Activated CD8-positive, alpha-beta T cell treated with anti-CD3 and anti-CD28 coated beads, Interleukin-2, amount 10 ng/mL, durations not matched to agents 7 days and 5 days (primary cell): ENCODE measurements around the gene DCLK3. TPM values are rescaled to one million over a fixed set of nuclear protein-coding genes. Genes with fewer than 3 reads are reported as not detected.

Source experiments
- ATAC-seq: fragments of 150-1000 bp; cut with Tn5 transposase; one replicate; pipeline ENCODE4 v1.10.0; 2021; ENCODE audit warnings: moderate library complexity
- CTCF ChIA-PET: fragments of 350-600 bp; sonication (Branson Sonifier 250); formaldehyde crosslinking; loops from one replicate; lab custom pipeline; 2021; ENCODE audit warnings: antibody characterized with exemption; lab: Charles Lee
- POLR2A ChIA-PET: fragments of 350-600 bp; sonication (Branson Sonifier 250); formaldehyde crosslinking; loops from one replicate; lab custom pipeline; 2021; ENCODE audit warnings: antibody characterized with exemption; lab: Charles Lee
- DNase-seq: peaks from one replicate; pipeline ENCODE4 v3.0.0-alpha.2; 2020
- H3K27ac Mint-ChIP-seq: one replicate; pipeline ENCODE4 v1.8.0; 2021; ENCODE audit warnings: mild to moderate bottlenecking, mixed read lengths
- H3K27me3 Mint-ChIP-seq: one replicate; pipeline ENCODE4 v1.8.0; 2021; ENCODE audit warnings: low read depth, mixed read lengths
- H3K36me3 Mint-ChIP-seq: one replicate; pipeline ENCODE4 v1.8.0; 2021; ENCODE audit warnings: low read depth, mixed read lengths
- H3K4me1 Mint-ChIP-seq: one replicate; pipeline ENCODE4 v1.8.0; 2021; ENCODE audit warnings: low read depth, mixed read lengths
- H3K4me3 Mint-ChIP-seq: one replicate; pipeline ENCODE4 v1.8.0; 2021; ENCODE audit warnings: mild to moderate bottlenecking, mixed read lengths
- H3K9me3 Mint-ChIP-seq: one replicate; pipeline ENCODE4 v1.8.0; 2022; ENCODE audit warnings: mixed read lengths; ENCODE audit not compliant: insufficient read depth
- total RNA-seq, 2 experiments: library from RNA; stranded (reverse); gene quantifications; one replicate each; pipeline ENCODE4 v1.2.3, GENCODE V29; 2021

The DCLK3 gene
- total RNA-seq, 2 experiments from 2014 or later, result not detected

DNA sequence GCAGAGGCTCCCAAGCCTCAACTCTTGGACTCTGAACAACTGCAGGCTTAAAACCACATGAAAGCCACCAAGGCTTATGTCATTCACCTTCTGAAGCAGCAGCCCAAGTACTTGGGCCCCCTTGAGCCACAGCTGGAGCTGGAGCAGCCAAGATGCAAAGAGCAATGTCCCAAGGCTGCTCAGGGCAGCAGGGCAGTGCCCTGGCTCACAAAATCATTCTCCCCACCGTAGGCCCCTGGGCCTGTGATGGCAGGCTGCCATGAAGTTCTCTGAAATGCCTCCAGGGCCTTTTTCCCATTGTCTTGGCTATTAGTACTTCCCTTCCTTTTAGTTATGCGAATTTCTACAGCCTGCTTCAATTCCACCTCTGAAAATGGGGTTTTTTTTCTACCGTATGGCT, 83.4 kb downstream of the DCLK3 start:
- Mint-ChIP-seq H3K4me1 (no peaks in the 10 kb centered on the region), H3K27me3 (peaks cover 4% of the 10 kb centered on the region), H3K4me3 (no peak overlapping the region), H3K9me3 (peaks cover 13% of the 10 kb centered on the region), H3K27ac (no peak overlapping the region), H3K36me3 (no peaks in the 10 kb centered on the region)
- ATAC-seq (no peak), DNase-seq (no peak)
- ChIA-PET CTCF (no interaction called here), POLR2A (no interaction called here)

DNA sequence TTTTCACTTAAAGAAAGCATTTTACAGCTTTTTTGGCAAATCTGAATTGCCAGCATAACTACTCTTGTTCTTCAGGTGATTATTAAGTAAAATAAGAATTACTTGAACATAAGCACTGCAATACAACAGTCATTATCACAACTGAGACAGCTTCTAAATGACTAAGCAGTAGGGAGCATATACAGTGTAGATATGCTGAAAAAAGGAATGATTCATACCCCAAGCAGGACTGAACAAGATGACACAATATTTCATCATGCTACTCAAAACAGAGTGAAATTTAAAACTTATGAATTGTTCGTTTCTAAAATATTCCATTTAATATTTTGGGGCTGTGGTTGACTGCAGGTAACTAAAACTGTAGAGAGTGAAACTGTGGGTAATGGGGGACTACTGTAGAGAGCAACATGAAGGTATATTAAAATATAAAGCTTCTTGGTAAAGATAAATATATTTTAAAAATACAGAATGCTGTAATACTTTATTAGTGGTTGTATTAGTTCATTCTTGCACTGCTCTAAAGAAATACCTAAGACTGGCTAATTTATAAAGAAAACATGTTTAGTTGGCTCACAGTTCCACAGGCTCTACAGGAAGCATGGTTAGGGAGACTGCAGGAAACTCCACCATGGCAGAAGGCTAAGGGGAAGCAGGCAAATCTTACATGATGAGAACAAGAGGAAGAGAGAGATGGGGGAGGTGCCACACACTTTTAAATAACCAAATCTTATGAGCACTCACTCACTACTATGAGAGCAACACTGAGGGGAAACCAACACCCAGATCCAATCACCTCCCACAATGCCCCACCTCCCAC, 84.8 kb downstream of the DCLK3 start:
- ATAC-seq, result no peak
- no peak overlapping the region for H3K27ac Mint-ChIP-seq
- H3K4me3 Mint-ChIP-seq, result no peak overlapping the region
- no peaks in the 10 kb centered on the region for H3K4me1 Mint-ChIP-seq
- peaks cover 4% of the 10 kb centered on the region for H3K27me3 Mint-ChIP-seq
- H3K36me3 Mint-ChIP-seq, result no peaks in the 10 kb centered on the region
- no peak for DNase-seq
- peaks cover 13% of the 10 kb centered on the region for H3K9me3 Mint-ChIP-seq
- ChIA-PET POLR2A (no interaction called here), CTCF (no interaction called here)

DNA sequence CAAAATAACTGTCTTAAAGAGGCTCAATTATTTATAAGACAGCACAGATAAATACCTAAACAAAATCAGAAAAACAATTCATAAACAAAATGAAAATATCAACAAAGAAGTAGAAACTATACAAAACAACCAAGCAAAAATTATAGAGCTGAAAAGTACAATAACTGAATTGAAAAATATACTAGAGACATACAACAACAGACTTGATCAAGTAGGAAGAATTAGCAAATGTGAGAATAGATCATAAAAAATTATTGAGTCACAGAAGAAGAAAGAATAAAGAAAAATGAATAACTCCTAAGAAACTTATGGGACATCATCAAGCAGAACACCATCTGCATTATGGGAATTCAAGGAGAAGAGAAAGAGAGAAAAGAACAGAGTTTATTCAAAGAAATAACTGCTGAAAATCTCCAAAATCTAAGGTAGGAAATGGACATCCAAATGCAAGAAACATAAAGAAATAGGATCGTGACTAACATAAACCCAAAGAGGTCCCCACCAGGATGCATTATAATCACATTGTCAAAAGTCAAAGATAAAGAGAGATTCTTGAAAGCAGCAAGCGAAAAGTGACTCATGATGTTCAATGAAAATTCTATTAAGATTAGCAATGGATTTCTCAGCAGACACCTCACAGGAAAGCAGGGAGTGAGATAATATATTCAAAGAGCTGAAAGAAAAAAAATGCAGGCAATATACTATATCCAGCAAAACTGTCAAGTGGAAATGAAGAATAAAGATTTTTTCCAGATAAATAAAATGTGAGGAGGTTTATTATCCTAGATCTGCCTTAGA, 85.9 kb downstream of the DCLK3 start:
- ChIA-PET POLR2A (no interaction called here), CTCF (no interaction called here)
- no peak overlapping the region for H3K27ac Mint-ChIP-seq
- H3K4me1 Mint-ChIP-seq, result no peaks in the 10 kb centered on the region
- peaks cover 3% of the 10 kb centered on the region for H3K27me3 Mint-ChIP-seq
- H3K4me3 Mint-ChIP-seq, result no peak overlapping the region
- H3K36me3 Mint-ChIP-seq, result no peaks in the 10 kb centered on the region
- DNase-seq, result no peak
- ATAC-seq, result no peak
- H3K9me3 Mint-ChIP-seq, result peaks cover 12% of the 10 kb centered on the region

DNA sequence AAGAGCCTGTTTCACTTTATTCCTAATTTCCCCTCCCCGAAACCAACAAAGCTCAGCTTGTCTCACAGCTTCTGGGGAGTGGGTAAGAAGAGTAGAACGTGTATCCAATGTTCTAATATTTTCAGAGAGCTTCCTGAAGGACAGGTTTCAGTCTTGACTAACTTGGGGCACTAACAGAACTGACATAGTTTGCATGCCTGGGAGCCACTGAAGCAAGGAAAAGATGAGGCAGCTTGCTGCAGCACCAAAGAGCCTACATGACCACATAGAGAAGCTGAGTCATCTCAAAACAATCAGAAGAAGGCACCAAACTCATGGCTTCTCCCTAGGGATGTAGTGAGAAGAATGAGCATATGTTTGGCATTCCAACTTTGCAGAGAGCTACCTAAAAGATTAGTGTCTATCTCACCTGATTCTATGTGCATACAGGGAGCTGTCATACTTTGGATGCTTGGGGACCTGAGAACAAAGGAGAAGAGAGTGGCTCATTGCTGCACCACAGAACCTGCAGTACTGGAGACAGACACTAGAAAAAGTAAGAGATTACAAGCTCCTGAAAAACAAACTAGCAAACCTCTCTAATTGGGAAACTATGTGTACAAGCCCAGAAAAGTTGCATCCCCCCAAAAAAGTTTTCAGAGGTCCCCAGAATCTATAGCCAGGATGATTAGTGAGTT, 86.9 kb downstream of the DCLK3 start:
- DNase-seq, result no peak
- CTCF ChIA-PET, result no interaction called here
- Mint-ChIP-seq H3K27me3 (no peaks in the 10 kb centered on the region), H3K36me3 (no peaks in the 10 kb centered on the region), H3K4me1 (no peaks in the 10 kb centered on the region), H3K9me3 (peaks cover 8% of the 10 kb centered on the region), H3K27ac (no peak overlapping the region), H3K4me3 (no peak overlapping the region)
- ATAC-seq, result no peak
- POLR2A ChIA-PET, result no interaction called here

DNA sequence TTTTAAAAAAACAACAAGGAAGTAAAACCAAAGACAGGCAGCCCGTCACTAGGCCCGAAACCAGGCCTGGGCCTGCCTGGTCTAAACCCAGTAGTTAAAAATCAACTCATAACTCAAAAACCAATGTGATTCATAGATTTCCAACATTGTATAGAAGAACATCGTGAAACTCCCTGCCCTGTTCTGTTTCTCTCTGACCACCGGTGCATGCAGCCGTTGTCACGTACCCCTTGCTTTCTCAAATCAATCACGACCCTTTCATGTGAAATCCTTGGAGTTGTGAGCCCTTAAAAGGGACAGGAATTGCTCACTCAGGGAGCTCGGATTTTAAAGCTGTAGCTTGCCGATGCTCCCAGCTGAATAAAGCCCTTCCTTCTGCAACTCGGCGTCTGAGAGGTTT, 89.5 kb downstream of the DCLK3 start:
- no peaks in the 10 kb centered on the region for H3K4me1 Mint-ChIP-seq
- H3K9me3 Mint-ChIP-seq, result peaks cover 8% of the 10 kb centered on the region
- no peaks in the 10 kb centered on the region for H3K27me3 Mint-ChIP-seq
- H3K27ac Mint-ChIP-seq, result no peak overlapping the region
- ATAC-seq (no peak), DNase-seq (no peak)
- no peak overlapping the region for H3K4me3 Mint-ChIP-seq
- H3K36me3 Mint-ChIP-seq, result no peaks in the 10 kb centered on the region
- CTCF ChIA-PET, result no interaction called here
- POLR2A ChIA-PET, result no interaction called here

DNA sequence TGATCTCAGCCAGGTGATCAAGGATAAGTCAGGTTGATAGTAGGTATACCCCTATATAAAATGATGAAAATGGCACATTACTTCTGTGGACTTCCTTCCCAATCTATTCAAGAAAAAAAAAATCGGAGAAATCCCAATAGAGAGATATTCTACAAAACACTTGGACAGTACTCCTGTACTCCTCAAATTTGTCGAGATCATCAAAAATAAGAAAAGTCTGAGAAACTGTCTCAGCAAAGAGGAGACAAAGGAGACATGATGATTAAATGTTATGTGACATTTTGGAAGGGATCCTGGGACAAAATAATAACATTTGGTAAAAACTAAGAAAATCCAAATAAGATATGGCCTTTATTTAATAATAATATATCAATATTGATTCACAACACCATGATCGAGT, 94.6 kb downstream of the DCLK3 start:
- H3K27ac Mint-ChIP-seq, result no peak overlapping the region
- ChIA-PET CTCF (no interaction called here), POLR2A (no interaction called here)
- H3K9me3 Mint-ChIP-seq, result no peaks in the 10 kb centered on the region
- H3K27me3 Mint-ChIP-seq, result no peaks in the 10 kb centered on the region
- no peaks in the 10 kb centered on the region for H3K36me3 Mint-ChIP-seq
- ATAC-seq (no peak), DNase-seq (no peak)
- H3K4me1 Mint-ChIP-seq, result no peaks in the 10 kb centered on the region
- no peak overlapping the region for H3K4me3 Mint-ChIP-seq

DNA sequence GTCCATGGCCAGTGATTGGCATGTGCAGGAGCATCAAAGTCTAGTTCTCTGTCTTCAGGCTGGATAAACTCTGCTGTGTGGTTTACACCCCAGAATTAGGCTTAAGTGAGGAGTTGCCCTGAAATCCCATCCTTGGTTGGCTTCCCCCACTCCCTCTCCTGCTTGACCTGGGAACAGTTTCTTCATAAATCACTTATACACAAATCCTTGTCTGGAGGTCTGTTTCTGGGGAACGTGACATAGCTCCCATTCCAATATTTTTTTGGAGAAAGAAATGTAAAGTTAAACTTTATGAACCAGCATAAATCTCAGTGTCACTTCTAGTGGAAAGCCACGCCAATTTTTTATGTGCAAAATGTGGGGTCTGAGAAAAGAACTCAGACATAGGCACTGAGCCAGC, 98.2 kb downstream of the DCLK3 start:
- CTCF ChIA-PET, result no interaction called here
- H3K27ac Mint-ChIP-seq, result no peak overlapping the region
- H3K4me1 Mint-ChIP-seq, result no peaks in the 10 kb centered on the region
- POLR2A ChIA-PET, result no interaction called here
- H3K9me3 Mint-ChIP-seq, result no peaks in the 10 kb centered on the region
- ATAC-seq (no peak), DNase-seq (no peak)
- H3K36me3 Mint-ChIP-seq, result no peaks in the 10 kb centered on the region
- H3K27me3 Mint-ChIP-seq, result peaks cover 2% of the 10 kb centered on the region
- H3K4me3 Mint-ChIP-seq, result no peak overlapping the region

DNA sequence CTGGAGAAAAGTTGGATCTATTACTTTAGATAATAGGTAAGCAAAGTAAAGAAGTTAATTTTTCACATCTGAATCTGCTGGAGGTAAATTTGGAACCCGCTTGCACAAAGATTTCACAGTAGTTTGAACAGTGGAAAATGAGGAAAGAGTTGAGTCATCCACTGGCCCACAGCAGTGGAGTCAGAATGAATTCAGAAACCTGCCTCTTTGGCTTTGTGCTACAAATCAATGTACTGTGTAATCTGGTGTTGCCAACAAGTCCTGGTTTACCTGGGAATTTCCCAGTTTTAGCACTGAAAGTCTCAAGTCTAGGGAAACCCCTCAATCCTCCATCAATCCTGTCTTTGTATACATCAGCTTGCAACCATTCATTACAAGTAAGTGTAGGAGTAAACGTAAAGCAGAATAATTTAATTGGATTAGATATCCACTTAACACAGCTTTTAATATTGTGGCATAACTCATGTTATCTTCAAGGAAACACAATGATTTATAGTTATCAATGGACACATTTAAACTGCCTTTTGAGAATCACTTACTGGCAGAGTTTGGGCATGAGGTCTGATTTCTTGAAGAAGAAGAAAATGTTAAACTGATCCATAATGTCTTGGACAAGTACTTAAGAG, 100.6 kb downstream of the DCLK3 start:
- ChIA-PET POLR2A (no interaction called here), CTCF (no interaction called here)
- ATAC-seq, result no peak
- no peak for DNase-seq
- no peaks in the 10 kb centered on the region for H3K36me3 Mint-ChIP-seq
- no peak overlapping the region for H3K27ac Mint-ChIP-seq
- no peaks in the 10 kb centered on the region for H3K4me1 Mint-ChIP-seq
- H3K9me3 Mint-ChIP-seq, result no peaks in the 10 kb centered on the region
- no peak overlapping the region for H3K4me3 Mint-ChIP-seq
- peaks cover 2% of the 10 kb centered on the region for H3K27me3 Mint-ChIP-seq

DNA sequence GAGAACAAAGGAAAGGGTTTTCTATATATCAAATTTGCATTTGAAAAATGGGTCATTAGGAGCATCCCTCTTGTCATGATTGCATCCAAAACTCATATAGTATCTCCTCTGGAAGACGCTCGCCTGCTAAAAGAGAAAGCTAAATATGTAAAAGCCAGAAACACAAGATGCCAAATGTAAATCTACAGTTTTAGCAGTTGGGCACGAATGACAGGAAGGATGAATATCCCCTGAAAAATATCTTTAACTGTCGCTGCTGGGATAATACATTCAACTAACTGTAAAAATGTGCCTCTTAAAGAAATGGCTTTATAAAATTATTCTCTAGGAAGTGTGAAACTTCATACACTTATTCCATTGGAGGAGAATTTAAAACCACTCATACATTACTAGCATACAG, 101.7 kb downstream of the DCLK3 start:
- Mint-ChIP-seq H3K4me1 (no peaks in the 10 kb centered on the region), H3K9me3 (no peaks in the 10 kb centered on the region), H3K27ac (no peak overlapping the region), H3K4me3 (no peak overlapping the region), H3K36me3 (no peaks in the 10 kb centered on the region), H3K27me3 (peaks cover 13% of the 10 kb centered on the region)
- POLR2A ChIA-PET, result no interaction called here
- CTCF ChIA-PET, result no interaction called here
- ATAC-seq, result no peak
- DNase-seq, result no peak

Other genes with a start within 250 kb of the DCLK3 start
- gene TRANK1, start 180.5 kb upstream of the DCLK3 start, total RNA-seq, result 10 to 100 TPM; 49.3 to 52.3 TPM
- gene EPM2AIP1, start 228.6 kb upstream of the DCLK3 start, total RNA-seq, result 10 to 100 TPM; 18.4 to 19.3 TPM
- 10 to 100 TPM; 60.9 to 65.3 TPM for gene MLH1, start 229.0 kb upstream of the DCLK3 start, total RNA-seq